HG03378 (cell line): ENCODE measurements around the gene SLC38A9.

Experiments used
- ATAC-seq: cut with Tn5 transposase; IDR thresholded peaks from one replicate; pipeline ENCODE4 v1.9.1; 2021; ENCODE audit warnings: mild to moderate bottlenecking, moderate library complexity; ENCODE audit not compliant: unreplicated experiment

The SLC38A9 gene

GRCh38 chr5:55584398-55585205, 127.5 kb downstream of the SLC38A9 start:
- ATAC-seq: no peak

- no peak for ATAC-seq
These were observed 128.5 kb downstream of the SLC38A9 start for GRCh38 chr5:55583578-55583977.

GRCh38 chr5:55582256-55582655, 129.9 kb downstream of the SLC38A9 start:
- ATAC-seq: no peak

GRCh38 chr5:55580042-55580441, 132.1 kb downstream of the SLC38A9 start:
- no peak for ATAC-seq

GRCh38 chr5:55578771-55579170, 133.4 kb downstream of the SLC38A9 start:
- ATAC-seq: no peak

- ATAC-seq: no peak
These were observed 134.6 kb downstream of the SLC38A9 start for GRCh38 chr5:55577353-55578060.

- no peak for ATAC-seq
These were observed 135.5 kb downstream of the SLC38A9 start for GRCh38 chr5:55576661-55577060.
